ENCODE measurements around the gene ACAT1.

GRCh38 chr11:108117746-108118371, 3.5 kb upstream of the ACAT1 start:
- TF ChIP-seq CTCF (IDR thresholded peaks at IDR 0.05): peak; percentile 36 to 74 (median 56)
- no peak for TF ChIP-seq POLR2A (IDR thresholded peaks at IDR 0.05)
